OCI-LY7 (cell line): ENCODE results near the gene TCAIM. TPM values are rescaled to one million over a fixed set of nuclear protein-coding genes. Genes with fewer than 3 reads are reported as not detected.

Source experiments
- BruUV-seq: library from RNA; stranded (reverse); fragments of 400-500 nt; replicated peaks from 2 replicates; lab custom pipeline; 2021; lab: Mats Ljungman, UMichigan
- CTCF ChIA-PET: fragments of 300-600 bp; sonication (Branson Sonifier 250); formaldehyde crosslinking; loops from one replicate; lab custom pipeline; 2022; ENCODE audit warnings: antibody characterized with exemption; ENCODE audit not compliant: unreplicated experiment; lab: Charles Lee
- POLR2A ChIA-PET: fragments of 300-600 bp; sonication (Branson Sonifier 250); formaldehyde crosslinking; loops from one replicate; lab custom pipeline; 2022; ENCODE audit warnings: antibody characterized with exemption; lab: Charles Lee
- DNase-seq: peaks from one replicate; pipeline ENCODE4 v3.0.0-alpha.2; 2015; ENCODE audit warnings: low spot score
- H2AFZ ChIP-seq: fragments of 200-600 bp; sonication (generic), shearing (Covaris generic); 2 replicates; pipeline ENCODE4 v1.6.1; 2014; ENCODE audit warnings: mild to moderate bottlenecking, antibody characterized with exemption, low read length, moderate library complexity
- H3K27ac ChIP-seq: fragments of 200-600 bp; sonication (generic); 2 replicates; pipeline ENCODE4 v1.5.1; 2014; ENCODE audit warnings: mixed run types, low read depth, mild to moderate bottlenecking, moderate library complexity, low read length, inconsistent platforms; ENCODE audit not compliant: poor library complexity, severe bottlenecking
- H3K36me3 ChIP-seq: fragments of 200-600 bp; sonication (generic); 2 replicates; pipeline ENCODE4 v1.6.1; 2014; ENCODE audit warnings: mild to moderate bottlenecking, antibody characterized with exemption, low read length, moderate library complexity, mixed read lengths; ENCODE audit not compliant: insufficient read depth
- H3K4me1 ChIP-seq: fragments of 200-600 bp; sonication (generic); 2 replicates; pipeline ENCODE4 v1.5.1; 2014; ENCODE audit warnings: mild to moderate bottlenecking, low read length; ENCODE audit not compliant: insufficient read depth, poor library complexity, severe bottlenecking
- H3K4me2 ChIP-seq: fragments of 200-600 bp; sonication (generic); 2 replicates; pipeline ENCODE4 v1.6.1; 2014; ENCODE audit warnings: mild to moderate bottlenecking, low read length
- H3K4me3 ChIP-seq: fragments of 200-600 bp; sonication (generic); 2 replicates; pipeline ENCODE4 v1.5.1; 2014; ENCODE audit warnings: mild to moderate bottlenecking, low read depth, low read length; ENCODE audit not compliant: poor library complexity, severe bottlenecking
- H3K79me2 ChIP-seq: fragments of 200-600 bp; sonication (generic); 2 replicates; pipeline ENCODE4 v1.6.1; 2016; ENCODE audit warnings: low read depth, mild to moderate bottlenecking, low read length, moderate library complexity, mixed read lengths; ENCODE audit not compliant: insufficient read depth
- H3K9me2 ChIP-seq: fragments of 200-600 bp; sonication (generic); 2 replicates; pipeline ENCODE4 v1.6.1; 2016; ENCODE audit warnings: mild to moderate bottlenecking, low read length, mixed read lengths; ENCODE audit not compliant: insufficient read depth
- H3K9me3 ChIP-seq: fragments of 200-600 bp; sonication (generic); 2 replicates; pipeline ENCODE4 v1.6.1; 2014; ENCODE audit warnings: mild to moderate bottlenecking, mixed run types, low read length, mixed read lengths
- H4K20me1 ChIP-seq: fragments of 200-600 bp; sonication (generic); 2 replicates; pipeline ENCODE4 v1.6.1; 2014; ENCODE audit warnings: mild to moderate bottlenecking, antibody characterized with exemption, low read length, moderate library complexity, mixed read lengths; ENCODE audit not compliant: insufficient read depth
- EZH2phosphoT487 ChIP-seq: fragments of 200-600 bp; sonication (generic); IDR thresholded peaks from 2 replicates; pipeline ENCODE4 v1.6.1; 2018; ENCODE audit warnings: low read depth, borderline replicate concordance, mild to moderate bottlenecking, mixed run types, antibody characterized with exemption, low read length, moderate library complexity, mixed read lengths
- intact Hi-C: fragments of 100-400 bp; cut with micrococcal nuclease; formaldehyde crosslinking; loops from one replicate; pipeline ENCODE4 v1.10.0; 2022; ENCODE audit not compliant: unreplicated experiment
- total RNA-seq, 2 experiments: library from RNA; depleted of rRNA in 1 of 2; stranded (reverse); fragments of >200 nt in 1 of 2; shearing (Covaris generic) in 1 of 2; gene quantifications; 2 replicates each; pipeline ENCODE4 v1.2.3, GENCODE V29; 2014 to 2022
- TF ChIP-seq, protein P1 (sequence below): fragments of 200-600 bp; sonication (generic); conservative IDR thresholded peaks from 2 replicates; pipeline ENCODE4 v1.5.1; 2014; ENCODE audit warnings: mild to moderate bottlenecking, antibody characterized with exemption, low read length, moderate library complexity, mixed read lengths

TCAIM gene
- total RNA-seq, 2 experiments from 2014 or later, result 15.2 to 24.0 TPM

DNA sequence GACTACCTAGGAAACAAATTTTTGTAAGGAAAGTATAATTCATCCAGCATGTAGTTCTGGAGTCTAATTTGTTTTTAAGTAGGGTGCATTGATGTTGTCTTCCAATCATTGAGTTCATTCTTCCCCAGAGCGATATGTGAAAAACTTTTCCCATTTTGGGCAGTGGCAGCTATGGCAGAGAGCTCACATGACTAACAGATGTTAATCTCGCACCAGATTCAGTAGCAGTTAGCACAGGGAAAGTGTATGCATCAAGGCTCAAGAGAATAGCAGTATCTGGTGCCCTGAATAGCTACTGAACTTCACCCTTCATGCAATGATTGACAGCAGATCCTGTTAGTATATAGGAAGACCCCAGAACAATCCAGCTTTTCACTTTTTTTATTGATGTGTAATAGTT lies 46.3 kb upstream of the TCAIM start:
- H3K79me2 ChIP-seq, result no peaks in the 10 kb centered on the region
- TF ChIP-seq EZH2phosphoT487, result no peak
- TF ChIP-seq, protein P1, sequence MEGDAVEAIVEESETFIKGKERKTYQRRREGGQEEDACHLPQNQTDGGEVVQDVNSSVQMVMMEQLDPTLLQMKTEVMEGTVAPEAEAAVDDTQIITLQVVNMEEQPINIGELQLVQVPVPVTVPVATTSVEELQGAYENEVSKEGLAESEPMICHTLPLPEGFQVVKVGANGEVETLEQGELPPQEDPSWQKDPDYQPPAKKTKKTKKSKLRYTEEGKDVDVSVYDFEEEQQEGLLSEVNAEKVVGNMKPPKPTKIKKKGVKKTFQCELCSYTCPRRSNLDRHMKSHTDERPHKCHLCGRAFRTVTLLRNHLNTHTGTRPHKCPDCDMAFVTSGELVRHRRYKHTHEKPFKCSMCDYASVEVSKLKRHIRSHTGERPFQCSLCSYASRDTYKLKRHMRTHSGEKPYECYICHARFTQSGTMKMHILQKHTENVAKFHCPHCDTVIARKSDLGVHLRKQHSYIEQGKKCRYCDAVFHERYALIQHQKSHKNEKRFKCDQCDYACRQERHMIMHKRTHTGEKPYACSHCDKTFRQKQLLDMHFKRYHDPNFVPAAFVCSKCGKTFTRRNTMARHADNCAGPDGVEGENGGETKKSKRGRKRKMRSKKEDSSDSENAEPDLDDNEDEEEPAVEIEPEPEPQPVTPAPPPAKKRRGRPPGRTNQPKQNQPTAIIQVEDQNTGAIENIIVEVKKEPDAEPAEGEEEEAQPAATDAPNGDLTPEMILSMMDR, result no peak
- H3K4me1 ChIP-seq, result no peaks in the 10 kb centered on the region
- H3K4me3 ChIP-seq, result no peak overlapping the region
- intact Hi-C loops, result no loop called here
- H3K27ac ChIP-seq, result no peak overlapping the region
- CTCF ChIA-PET, result no interaction called here
- no peaks in the 10 kb centered on the region for H3K9me3 ChIP-seq
- no peaks in the 10 kb centered on the region for H3K9me2 ChIP-seq
- POLR2A ChIA-PET, result interaction anchor here (0.6 to 1.0 kb wide), 2 partner anchors 70 to 427 kb away, joined by 3 to 5 read pairs; no protein-coding TSS in a partner anchor
- no peak for DNase-seq
- no peaks in the 10 kb centered on the region for H3K36me3 ChIP-seq
- H3K4me2 ChIP-seq, result no peak overlapping the region
- no TSS peak for BruUV-seq
- no peaks in the 10 kb centered on the region for H4K20me1 ChIP-seq
- no peak overlapping the region for H2AFZ ChIP-seq

DNA sequence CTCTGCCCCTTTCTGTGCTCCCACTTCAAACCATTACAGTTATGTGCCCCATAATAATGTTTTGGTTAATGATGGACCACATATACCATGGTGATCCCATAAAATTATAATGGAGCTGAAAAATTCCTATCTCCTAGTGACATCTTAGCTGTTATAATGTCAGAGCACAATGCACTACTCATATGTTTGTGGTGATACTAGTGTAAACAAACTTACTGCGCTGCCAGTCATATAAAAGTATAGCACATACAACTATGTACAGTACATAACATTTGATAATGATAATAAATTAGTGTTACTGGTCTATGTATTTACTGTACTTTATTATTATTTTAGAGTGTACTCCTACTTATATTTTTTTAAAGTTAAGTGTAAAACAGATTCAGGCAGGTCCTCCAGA lies 45.6 kb upstream of the TCAIM start:
- DNase-seq, result no peak
- Histone ChIP-seq H2AFZ (no peak overlapping the region), H3K4me1 (no peaks in the 10 kb centered on the region), H3K36me3 (no peaks in the 10 kb centered on the region), H3K4me3 (no peak overlapping the region), H3K4me2 (no peak overlapping the region), H3K9me3 (no peaks in the 10 kb centered on the region), H4K20me1 (no peaks in the 10 kb centered on the region), H3K9me2 (no peaks in the 10 kb centered on the region), H3K79me2 (no peaks in the 10 kb centered on the region), H3K27ac (no peak overlapping the region)
- no TSS peak for BruUV-seq
- intact Hi-C loops, result no loop called here
- POLR2A ChIA-PET, result interaction anchor here (0.6 kb wide), 1 partner anchor 530 kb away, joined by 3 read pairs; no protein-coding TSS in a partner anchor
- TF ChIP-seq, protein P1, result no peak
- TF ChIP-seq EZH2phosphoT487, result no peak
- CTCF ChIA-PET, result no interaction called here

DNA sequence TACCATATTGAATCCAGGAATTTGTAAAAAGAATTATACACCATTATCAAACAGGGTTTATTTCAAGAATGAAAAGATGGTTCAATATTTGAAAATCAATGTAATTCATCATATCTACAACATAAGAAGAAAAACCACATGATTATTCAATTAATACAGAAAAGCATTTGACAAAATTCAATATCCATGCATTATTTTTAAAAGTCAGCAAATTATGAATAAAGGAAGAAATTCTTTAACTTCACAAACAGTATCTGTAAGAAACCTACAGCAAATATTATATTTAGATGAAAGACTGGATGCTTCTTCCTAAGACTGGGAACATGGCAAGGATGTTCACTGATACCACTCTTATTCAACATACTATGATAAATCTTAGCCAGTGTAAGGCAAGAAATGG lies 41.3 kb upstream of the TCAIM start:
- Histone ChIP-seq H2AFZ (no peak overlapping the region), H3K79me2 (no peaks in the 10 kb centered on the region), H4K20me1 (no peaks in the 10 kb centered on the region), H3K9me3 (no peaks in the 10 kb centered on the region), H3K36me3 (no peaks in the 10 kb centered on the region), H3K4me1 (no peaks in the 10 kb centered on the region), H3K27ac (no peak overlapping the region), H3K4me3 (no peak overlapping the region), H3K4me2 (no peak overlapping the region), H3K9me2 (no peaks in the 10 kb centered on the region)
- CTCF ChIA-PET, result no interaction called here
- POLR2A ChIA-PET, result interaction anchor here (0.6 kb wide), 1 partner anchor 14 kb away, joined by 7 read pairs; no protein-coding TSS in a partner anchor
- intact Hi-C loops, result no loop called here
- TF ChIP-seq, protein P1, result no peak
- TF ChIP-seq EZH2phosphoT487, result no peak
- no TSS peak for BruUV-seq
- no peak for DNase-seq
